ENCODE data around the gene LRP2BP. TPM values are rescaled to one million over a fixed set of nuclear protein-coding genes. Genes with fewer than 3 reads are reported as not detected.
A peak's percentile ranks its signal among the peaks of the same experiment; 100 is the strongest.

The LRP2BP gene
- total and polyA plus RNA-seq, 2 of the 13 experiments (the other 11 are each of a cell fraction or from before 2014, with no cell fraction given), result 0.22 to 0.29 TPM

GRCh38 chr4:185395956-185396723 is 416 bp upstream of the LRP2BP start (continued):
- TF ChIP-seq SPEN (CRISPR knock-in tag; IDR thresholded peaks at IDR 0.05; ENCODE audit: low read depth), result peak; percentile 61; the same call in 1 of the 2 replicates
- TF ChIP-seq ZNF230 (CRISPR knock-in tag; IDR thresholded peaks at IDR 0.05), result peak; percentile 99
- peak; percentile 82 for TF ChIP-seq SAFB2 (CRISPR knock-in tag; IDR thresholded peaks at IDR 0.05; ENCODE audit: borderline replicate concordance, low read depth)
- TF ChIP-seq KLF12 (CRISPR knock-in tag; IDR thresholded peaks at IDR 0.05; ENCODE audit: borderline replicate concordance), result peak; percentile 86
- peak; percentile 97 for TF ChIP-seq HES4 (CRISPR knock-in tag; IDR thresholded peaks at IDR 0.05; ENCODE audit: borderline replicate concordance)
- no peak for TF ChIP-seq KDM1A (CRISPR knock-in tag; IDR thresholded peaks at IDR 0.05)
- TF ChIP-seq ZNF589 (CRISPR knock-in tag; conservative IDR thresholded peaks at IDR 0.05), result peak; percentile 86
- peak; percentile 91 for TF ChIP-seq GMEB1 (CRISPR knock-in tag; IDR thresholded peaks at IDR 0.05; ENCODE audit: borderline replicate concordance)
- TF ChIP-seq ZNF292 (CRISPR knock-in tag; IDR thresholded peaks at IDR 0.05; ENCODE audit: borderline replicate concordance, low read depth), result no peak; the same call in 1 of the 2 replicates
- TF ChIP-seq ARHGAP35 (CRISPR knock-in tag; IDR thresholded peaks at IDR 0.05; ENCODE audit: borderline replicate concordance), result peak; percentile 91
- peak; percentile 98 for TF ChIP-seq ZNF709 (CRISPR knock-in tag; IDR thresholded peaks at IDR 0.05)
- TF ChIP-seq SATB2 (CRISPR knock-in tag; IDR thresholded peaks at IDR 0.05), result peak; percentile 45; the same call in 1 of the 2 replicates
- no peak; the same call in none of the 2 replicates for TF ChIP-seq ZNF205 (CRISPR knock-in tag; IDR thresholded peaks at IDR 0.05)
- TF ChIP-seq NONO (IDR thresholded peaks at IDR 0.05), result no peak
- TF ChIP-seq NONO (CRISPR knock-in tag; conservative IDR thresholded peaks at IDR 0.05), result peak; percentile 66; the same call in 1 of the 2 replicates
- TF ChIP-seq CREM (IDR thresholded peaks at IDR 0.05), result peak; percentile 1; the same call in 1 of the 2 replicates
- TF ChIP-seq CREM (CRISPR knock-in tag; IDR thresholded peaks at IDR 0.05), result no peak
- TF ChIP-seq MTA3 (CRISPR knock-in tag; IDR thresholded peaks at IDR 0.05), result no peak
- peak; percentile 93 for TF ChIP-seq SNAPC2 (CRISPR knock-in tag; IDR thresholded peaks at IDR 0.05)
- peak; percentile 92; the same call in 1 of the 2 replicates for TF ChIP-seq RFXAP (CRISPR knock-in tag; IDR thresholded peaks at IDR 0.05; ENCODE audit: borderline replicate concordance)
- TF ChIP-seq NFYC (CRISPR knock-in tag; IDR thresholded peaks at IDR 0.05), result peak; percentile 73
- peak; percentile 57 to 69; a peak in 3 of 4 replicates for TF ChIP-seq HMGXB4 (CRISPR knock-in tag; IDR thresholded peaks at IDR 0.05; ENCODE audit: borderline replicate concordance in 1 of 2, low read depth in 1 of 2)
- TF ChIP-seq POLR2AphosphoS2 (IDR thresholded peaks at IDR 0.05; ENCODE audit: low read depth, low read length), result no peak
- TF ChIP-seq THRA (CRISPR knock-in tag; IDR thresholded peaks at IDR 0.05; ENCODE audit: borderline replicate concordance), result no peak; the same call in 1 of the 2 replicates
- TF ChIP-seq MXD1 (CRISPR knock-in tag; IDR thresholded peaks at IDR 0.05), result peak; percentile 98

Measured in HepG2 (cell line).